Activated CD4-positive, alpha-beta T cell treated with anti-CD3 and anti-CD28 coated beads, Interleukin-2, amount 50 U/mL, for 48 hours (primary cell): ENCODE measurements around the gene CEACAM1.
A peak's percentile ranks its signal among the peaks of the same experiment; 100 is the strongest.
"Not testable (repeated sequence)": the region's sequence is repeated elsewhere in the genome, so short reads cannot be mapped to it uniquely, and the experiment has no call there.

Source experiments
- DNase-seq, 2 experiments: peaks; one replicate each; pipeline ENCODE4 v3.0.0-alpha.2; 2020

The CEACAM1 gene

DNA sequence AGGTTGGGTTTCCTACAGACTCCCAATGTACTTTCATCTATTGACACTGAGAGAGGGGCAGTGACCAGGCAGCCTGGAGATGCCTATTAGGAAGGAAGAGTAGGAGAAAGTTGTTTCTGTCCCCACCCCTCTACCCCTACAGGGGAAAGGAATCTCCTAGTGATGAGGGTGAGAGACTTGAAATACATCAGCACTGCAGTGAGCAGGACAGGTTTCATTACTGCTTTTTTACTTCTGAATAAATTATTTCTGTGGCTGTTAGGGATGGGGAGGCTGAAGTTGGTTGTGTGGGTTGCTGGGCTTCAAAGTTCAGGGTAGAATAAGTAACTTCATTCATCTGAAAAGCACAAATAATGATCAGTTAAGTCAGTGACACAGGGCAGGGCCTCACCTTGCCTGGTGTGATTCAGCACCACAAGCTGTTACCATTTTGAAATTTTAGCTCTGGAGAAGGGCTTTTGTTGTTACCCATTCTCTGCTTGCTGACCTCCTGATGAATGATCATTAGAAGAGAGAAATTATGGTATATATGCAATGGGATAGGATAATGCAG lies 19.3 kb downstream of the CEACAM1 start:
- no peak for DNase-seq

DNA sequence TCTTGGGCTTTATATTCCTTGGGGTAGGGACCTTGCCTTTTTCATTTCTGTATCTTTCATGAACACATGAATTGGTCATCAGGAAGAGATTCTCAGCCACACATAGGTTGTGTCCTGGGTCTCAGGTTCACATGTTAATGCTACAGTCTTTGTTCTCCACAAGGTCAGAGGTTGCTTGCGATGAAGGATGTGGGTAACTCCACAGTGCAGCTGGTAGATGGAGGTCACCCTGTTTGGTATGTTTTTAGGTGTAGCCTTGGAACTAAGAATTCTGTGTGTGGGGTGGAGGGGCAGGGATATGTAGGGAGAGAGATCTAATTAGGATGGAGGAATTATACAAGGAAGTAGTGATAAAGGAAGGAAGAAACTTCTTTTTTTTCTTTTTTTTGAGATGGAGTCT lies 23.2 kb downstream of the CEACAM1 start:
- DNase-seq: no peak

DNA sequence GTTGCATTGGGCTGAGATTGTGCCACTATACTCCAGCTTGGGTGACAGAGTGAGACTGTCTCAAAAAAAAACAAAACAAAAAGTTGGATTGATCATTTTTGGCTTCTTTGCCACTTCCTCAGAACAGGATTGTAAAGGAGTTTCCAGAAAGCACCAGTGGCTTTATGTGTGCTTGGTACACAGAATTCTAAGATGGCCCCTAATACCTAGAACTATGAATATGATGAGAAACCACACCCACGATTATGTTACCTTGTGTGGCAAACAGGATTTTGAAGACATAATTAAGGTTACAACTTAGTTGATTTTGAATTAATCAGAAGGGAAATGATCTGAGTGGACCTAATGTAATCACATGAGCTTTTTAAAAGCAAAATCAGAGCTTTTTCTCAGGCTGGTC lies 26.5 kb downstream of the CEACAM1 start:
- DNase-seq: no peak

DNA sequence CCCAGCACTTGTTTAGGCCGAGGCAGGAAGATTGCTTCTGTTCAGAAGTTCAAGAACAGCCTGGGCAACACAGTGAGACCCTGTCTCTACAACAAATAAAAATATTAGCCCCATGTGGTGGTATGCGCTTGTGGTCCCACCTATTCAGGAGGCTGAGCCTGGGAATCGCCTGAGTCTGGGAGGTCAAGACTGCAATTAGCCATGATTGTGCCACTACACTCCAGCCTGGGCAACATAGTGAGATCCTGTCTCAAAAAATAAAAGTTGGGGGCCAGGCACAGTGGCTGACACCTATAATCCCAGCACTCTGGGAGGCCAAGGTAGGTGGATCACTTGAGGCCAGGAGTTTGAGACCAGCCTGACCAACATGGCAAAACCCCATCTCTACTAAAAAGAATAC lies 27.0 kb downstream of the CEACAM1 start:
- DNase-seq: not testable (repeated sequence)

DNA sequence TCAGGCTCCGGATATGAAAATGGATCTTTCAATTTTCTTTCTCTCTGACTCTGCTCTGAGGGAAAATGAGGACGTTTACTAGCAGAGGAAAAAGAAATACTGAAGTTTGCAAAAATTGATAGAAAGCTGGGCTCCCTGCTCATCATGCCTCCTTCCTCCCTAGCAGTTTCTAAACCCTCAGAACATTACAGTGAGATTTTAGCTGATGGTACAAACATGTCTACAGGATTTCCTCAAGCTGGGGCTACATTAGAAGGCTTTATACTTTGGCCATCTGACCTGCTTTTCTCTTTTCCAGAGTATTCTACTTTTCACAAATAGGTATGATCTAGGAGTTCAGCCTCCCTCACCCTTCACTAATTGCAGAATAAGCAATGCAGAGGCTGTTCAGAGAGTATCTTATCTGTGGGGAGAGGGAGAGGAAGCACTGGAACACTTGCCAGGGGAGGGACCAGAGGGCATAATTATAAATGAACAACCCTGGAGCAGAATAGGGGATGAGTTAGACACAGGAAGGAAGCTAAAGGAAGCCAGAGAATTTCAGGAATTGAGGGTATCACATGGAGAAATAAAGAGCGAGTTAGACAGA lies 30.0 kb downstream of the CEACAM1 start:
- no peak for DNase-seq

DNA sequence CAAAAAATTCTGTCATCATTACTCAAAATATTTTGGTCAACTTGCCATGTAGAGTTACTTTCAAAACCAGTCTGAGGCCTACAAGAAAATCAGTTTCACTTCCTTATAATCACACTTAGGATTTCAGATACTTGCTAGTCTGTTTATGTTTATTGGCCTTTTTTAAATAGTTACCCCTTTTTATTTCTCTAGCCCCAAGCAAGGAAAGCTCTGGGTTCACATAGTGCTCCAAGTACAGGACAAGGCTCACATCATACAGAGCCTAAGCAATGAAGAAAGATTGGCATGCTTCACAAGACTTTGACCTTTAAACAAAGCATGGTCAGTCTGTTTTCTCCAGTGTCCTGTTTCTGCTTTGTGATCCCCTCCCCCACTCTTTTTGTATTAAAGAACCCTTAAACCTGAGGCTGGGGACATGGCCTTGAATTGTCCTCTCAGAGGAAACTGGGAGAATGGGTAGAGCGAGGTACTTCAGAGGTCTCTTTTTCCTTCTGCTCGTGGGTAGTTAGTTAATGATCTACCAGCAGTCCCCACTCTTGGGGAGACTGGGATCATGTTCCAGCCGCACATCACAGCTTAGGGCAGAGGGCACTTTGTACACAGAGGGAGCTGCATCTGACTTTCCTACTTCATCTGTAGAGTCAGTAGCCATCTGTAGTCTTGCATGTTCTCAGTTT lies 30.7 kb downstream of the CEACAM1 start:
- DNase-seq: no peak

DNA sequence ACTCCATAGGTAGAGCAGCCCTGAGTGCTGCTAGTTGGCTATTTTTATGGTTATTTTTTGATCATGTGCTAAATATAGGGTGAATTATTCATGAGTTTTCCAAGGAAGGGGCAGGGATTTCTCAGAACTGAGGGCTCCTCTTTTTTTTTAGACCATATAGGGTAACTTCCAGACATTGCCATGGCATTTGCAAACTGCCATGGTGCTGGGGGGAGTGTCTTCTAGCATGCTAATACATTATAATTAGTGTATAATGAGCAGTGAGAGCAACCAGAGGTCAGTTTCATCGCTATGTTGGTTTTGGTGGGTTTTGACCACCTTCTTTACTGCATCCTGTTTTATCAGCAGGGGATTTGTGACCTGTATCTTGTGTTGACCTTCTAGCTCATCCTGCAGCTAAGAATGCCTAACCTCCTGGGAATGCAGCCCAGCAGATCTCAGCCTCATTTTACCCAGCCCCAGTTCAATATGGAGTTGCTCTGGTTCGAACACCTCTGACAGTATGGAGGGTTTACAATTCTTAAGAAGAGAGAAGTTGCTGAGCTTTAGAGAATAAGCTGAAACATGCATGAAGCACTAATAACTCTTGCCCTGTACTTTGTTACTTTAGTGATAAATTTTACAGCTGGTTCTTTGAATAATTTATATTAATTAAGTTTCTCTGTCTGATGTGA lies 31.7 kb downstream of the CEACAM1 start:
- DNase-seq: no peak

DNA sequence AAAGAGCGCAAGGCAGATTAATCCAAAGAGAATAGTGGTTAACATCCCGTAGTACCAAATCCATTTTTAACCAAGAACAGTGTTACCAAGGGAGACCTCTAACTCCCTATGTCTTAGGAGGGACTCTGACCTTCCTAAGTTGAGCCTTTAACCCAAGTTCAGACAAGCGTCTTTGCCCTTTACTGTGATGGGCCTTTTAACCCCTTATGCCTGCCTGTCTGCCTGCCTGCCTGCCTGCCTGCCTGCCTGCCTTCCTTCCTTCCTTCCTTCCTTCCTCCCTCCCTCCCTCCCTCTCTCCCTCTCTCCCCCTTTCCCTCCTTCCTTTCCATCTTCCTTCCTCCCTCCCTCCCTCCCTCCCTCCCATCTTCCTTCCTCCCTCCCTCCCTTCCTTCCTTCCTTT lies 32.6 kb downstream of the CEACAM1 start:
- DNase-seq: no peak

DNA sequence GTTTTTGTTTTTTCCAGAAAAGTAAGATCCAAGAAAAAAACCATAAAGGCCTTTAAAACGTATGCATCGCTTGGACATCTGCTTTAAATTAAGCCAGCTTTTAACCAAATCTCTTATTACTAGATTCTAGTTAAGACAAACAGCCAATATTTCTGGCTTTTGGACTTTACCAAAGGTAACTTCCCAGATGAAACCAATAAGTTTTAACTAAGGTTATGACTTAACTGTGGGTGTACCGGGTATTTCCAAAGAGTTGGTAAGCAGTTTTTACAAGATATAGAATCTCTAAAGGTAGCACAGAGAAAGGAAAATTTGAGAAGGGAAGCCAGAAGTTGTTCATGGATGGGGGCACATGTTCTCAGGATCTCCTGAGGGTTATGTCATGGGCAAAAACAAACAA lies 34.0 kb downstream of the CEACAM1 start:
- no peak for DNase-seq

DNA sequence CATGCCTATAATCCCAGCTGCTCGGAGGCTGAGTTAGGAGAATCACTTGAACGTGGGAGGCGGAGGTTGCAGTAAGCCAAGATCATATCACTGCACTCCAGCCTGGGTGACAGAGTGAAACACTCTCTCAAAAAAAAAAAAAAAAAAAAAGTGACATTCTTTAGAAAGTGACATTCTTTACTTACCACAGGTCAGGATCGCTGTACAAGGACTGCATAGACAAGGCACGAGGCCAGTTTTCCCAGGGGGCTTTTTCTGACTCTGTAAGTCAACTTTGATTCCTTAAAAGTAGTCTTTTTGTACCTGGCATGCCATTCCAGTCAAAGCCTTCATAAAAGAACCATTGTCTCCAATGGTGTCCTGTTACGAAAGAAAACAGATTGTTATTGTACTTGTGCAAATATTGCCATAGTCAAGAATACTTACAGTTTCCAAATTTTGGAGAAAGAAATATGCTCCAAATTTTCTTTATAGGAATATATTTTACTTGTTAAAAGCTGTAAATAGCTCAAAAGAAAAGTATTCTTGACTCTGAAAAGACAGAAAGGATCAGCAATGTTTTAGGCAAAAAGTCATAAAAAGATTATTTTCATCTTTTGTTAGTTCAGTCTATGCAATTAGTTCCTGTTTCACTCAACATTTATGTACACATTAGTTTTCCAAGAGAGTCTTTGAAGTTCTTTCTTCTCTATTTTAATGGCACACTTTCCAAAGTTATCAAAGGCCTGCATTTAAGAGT lies 39.3 kb downstream of the CEACAM1 start:
- no peak for DNase-seq

DNA sequence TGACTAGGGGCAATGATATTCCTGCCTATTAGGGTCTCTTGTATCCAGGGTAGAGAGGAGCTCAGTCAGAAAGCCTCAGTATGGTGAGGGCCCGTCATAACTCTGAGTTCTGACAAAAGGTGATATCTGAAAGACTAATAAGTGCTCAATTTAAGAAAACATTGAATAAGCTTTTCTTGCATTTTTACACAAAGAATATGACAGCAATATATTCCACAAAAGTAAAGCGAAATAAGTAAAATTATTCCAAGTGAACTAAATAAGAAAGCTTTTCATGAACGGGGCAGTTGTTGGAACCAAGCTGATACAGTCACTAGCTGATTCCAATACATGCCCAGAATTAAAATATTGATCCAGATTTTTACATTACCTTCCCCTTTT lies 40.5 kb downstream of the CEACAM1 start:
- DNase-seq: no peak

DNA sequence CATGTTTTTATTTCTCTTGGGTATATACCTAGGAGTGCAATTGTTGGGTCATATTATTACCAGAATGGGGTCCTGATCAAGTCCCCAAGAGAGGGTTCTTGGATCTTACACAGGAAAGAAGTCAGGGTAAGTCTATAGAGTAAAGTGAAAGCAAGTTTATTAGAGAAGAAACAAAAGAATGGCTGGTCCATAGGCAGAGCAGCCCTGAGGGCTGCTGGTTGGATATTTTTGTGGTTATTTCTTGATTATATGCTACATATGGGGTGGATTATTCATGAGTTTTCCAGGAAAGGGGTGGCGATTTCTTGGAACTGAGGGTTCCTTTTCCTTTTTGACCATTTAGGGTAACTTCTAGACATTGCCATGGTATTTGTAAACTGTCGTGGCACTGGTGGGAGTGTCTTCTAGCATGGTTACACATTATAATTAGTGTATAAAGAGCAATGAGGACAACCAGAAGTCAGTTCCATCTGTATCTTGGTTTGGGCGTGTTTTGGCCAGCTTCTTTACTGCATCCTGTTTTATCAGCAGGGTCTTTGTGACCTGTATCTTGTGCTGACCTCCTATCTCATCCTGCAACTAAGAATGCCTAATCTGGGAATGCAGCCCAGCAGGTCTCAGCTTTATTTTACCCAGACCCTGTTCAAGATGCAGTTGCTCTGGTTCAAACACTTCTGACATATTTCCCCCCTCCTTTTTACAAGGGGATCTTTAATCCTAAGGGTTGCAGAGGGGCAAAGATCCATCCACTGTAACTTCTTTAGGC lies 41.1 kb downstream of the CEACAM1 start:
- no peak for DNase-seq

DNA sequence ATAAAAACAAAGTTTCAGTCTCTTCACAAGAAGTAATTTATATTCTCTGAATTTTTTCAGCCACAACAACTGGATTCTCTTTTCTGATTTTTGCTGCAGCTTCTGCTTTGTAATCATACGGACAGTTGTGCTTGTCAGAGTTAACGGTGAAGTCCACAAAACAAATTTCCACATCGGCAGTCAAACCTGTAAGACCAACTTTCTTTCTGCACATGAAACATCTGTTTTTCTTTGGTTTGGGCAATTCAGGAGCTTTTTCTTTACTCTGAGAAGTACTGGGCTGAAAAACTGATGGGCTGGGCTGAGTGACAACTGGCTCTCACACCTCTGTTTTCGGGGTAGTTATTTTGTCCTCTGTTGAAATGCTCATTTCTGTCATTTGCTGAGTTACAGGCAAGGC lies 43.2 kb downstream of the CEACAM1 start:
- DNase-seq: not testable (repeated sequence)

DNA sequence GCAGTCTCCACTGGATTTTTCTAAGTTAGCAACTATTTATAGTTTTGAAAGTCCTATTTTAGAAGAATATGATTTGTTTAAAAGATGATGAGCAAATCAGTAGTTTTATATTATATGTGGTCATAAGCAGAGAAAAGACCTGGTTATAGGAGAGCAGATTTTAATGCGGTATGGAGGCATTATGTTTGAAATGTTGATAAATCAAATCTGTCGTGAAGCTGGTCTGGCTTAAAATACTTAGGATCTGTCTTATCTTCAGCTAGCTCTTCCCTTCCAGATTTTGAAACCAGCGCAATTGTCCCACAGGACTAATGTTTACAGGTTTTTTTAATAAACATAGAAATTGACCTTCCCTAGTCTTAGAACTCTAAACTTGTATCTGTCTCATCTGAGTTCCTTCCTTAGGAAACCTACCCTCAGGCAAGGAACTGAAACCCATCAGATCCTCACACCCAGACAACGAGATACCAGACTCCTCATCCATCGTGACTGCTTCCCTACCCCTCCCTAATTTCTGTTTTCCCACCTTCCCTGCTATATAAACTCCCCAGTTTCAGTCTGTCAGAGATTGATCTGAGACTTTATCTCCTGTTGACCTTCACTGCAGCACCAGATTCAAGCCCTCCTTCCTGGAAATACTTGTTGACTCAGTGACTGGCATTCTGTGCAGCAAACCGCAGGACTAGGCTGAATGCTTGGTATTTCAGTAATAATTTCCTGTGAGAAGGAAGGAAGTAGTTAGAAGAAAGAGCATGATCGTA lies 47.8 kb downstream of the CEACAM1 start:
- DNase-seq: peak; percentile 6 to 16

DNA sequence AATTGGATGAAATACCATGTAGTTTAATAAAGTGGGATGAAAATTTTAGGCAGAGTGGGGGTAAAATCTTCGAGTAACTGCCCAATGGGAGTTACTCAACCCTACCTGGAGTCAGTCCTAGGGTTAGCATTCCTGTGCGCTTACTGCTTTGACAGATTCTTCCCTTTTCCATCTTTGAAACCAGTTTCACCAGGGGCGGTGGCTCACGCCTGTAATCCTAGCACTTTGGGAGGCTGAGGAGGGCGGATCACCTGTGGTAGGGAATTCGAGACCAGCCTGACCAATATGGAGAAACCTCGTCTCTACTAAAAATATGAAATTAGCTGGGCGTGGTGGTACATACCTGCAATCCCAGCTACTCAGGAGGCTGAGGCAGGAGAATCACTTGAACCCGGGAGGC lies 48.5 kb downstream of the CEACAM1 start:
- DNase-seq: no peak

DNA sequence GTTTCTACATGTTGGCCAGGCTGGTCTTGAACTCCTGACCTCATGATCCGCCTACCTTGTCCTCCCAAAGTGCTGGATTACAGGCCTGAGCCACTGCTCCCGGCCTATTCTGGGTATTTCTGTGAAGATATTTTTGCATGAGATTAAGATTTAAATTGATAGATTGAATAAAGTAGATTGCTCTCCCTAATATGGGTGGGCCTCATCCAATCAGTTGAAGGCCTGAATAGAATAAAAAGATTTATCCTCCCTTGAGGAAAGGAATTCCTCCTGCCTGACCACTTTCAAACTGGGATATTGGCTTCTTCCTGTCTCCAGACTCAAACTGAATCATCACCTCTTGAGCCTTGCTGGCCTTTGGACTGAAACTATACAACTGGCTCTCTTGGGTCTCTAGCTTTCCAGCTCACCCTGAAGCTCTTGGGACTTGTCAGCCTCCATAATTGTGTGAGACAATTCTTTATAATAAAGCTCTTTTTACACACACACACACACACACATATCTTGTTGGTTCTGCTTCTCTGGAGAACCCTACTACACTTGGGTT lies 49.4 kb downstream of the CEACAM1 start:
- DNase-seq: no peak

DNA sequence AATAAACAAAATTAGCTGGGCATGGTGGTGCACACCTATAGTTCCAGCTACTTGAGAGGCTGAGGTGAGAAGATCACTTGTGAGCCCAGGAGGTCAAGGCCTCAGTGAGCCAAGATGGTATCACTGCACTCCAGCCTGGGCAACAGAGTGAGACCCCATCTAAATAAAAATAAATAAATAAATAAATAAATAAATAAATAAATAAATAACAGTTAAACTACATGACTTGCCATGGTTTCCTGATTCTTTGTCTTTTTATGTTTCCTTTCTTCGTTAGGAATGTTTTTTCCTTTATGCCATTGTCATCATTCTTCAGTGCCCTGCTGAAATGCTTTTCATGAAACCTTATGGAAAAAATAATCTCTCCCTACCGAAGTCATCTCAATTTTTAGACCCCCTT lies 50.3 kb downstream of the CEACAM1 start:
- no peak for DNase-seq

DNA sequence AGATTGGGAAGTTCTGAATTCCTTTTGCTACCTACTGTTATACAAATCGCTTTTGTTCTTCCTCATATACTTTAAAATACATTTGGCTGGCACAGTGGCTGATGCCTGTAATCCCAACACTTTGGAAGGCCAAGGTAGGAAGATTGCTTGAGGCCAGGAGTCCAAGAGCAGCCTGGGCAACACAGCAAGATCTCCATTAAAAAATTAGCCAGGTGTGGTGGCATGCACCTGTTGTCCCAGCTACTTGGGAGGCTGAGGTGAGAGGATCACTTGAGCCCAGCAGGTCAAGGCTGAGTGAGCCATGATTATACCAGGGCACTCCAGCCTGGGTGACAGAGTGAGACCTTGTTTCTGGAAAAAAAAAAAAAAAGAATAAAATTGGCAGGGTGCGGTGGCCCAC lies 51.2 kb downstream of the CEACAM1 start:
- DNase-seq: no peak

DNA sequence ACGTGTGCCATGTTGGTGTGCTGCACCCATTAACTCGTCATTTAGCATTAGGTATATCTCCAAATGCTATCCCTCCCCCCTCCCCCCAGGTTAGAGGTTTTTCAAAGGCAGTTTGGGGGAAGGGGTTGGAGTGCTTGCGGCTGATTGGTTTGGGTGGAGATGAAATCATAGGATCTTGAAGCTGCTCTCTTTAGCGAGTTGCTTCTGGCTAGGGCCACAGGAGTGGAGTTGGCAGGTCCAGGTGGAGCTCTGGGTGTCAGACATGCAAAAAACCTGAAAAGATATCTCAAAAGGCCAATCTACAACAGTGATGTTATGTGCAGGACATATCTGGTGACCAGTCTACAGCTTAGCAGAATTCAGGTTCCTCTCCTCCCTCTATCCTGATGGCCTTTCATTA lies 52.9 kb downstream of the CEACAM1 start:
- DNase-seq: no peak

DNA sequence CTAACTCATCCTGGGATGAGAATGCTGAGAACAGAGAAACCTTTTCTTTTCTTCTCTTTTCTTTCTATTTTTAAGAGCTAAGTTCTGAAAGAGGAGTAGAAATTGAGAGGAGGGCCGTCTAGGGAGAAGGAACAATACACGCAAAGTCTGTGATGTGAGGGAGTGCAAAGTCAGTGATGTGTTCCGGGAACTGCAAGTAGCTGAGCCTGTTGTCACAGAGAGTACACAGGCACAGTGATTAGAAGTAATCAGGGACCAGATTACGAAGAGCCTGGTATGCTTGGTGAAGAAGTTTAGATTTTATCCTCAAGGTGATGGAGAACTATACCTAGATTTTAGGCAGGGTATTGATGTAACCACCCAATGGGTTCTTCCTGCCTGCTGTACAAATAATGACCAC lies 53.5 kb downstream of the CEACAM1 start:
- DNase-seq: no peak

DNA sequence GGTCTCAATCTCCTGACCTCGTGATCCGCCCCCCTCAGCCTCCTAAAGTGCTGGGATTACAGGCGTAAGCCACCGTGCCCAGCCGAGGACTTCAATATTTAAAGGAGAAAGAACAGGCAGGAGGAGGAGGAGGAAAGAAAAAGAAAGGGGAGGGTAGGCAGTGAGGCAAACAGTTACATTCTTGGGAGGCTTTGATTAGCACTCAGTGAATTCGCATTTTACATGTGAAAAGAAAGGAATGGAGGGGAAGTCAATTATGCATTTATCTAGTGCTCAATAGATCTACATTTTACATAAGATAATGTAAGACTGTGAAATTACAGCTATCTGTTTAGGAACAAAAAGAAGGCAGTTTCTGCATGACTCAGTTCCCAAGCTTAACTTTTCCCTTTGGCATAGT lies 54.6 kb downstream of the CEACAM1 start:
- DNase-seq: no peak
